Neural progenitor cell (in vitro differentiated cells): ENCODE measurements around the gene CKB. TPM values are rescaled to one million over a fixed set of nuclear protein-coding genes. Genes with fewer than 3 reads are reported as not detected.
A peak's percentile ranks its signal among the peaks of the same experiment; 100 is the strongest.

ENCODE experiments used
- DNase-seq: peaks from one replicate; pipeline ENCODE4 v3.0.0-alpha.2; 2016; ENCODE audit warnings: low spot score
- H2AFZ ChIP-seq: fragments of 200-600 bp; sonication (generic); replicated peaks from 2 replicates; pipeline ENCODE4 v1.6.1; 2016; ENCODE audit warnings: antibody characterized with exemption
- H3F3A ChIP-seq: fragments of 200-600 bp; sonication (generic); 2 replicates; pipeline ENCODE4 v1.6.1; 2016; ENCODE audit warnings: antibody characterized with exemption, low read depth
- H3K27ac ChIP-seq: fragments of 200-600 bp; sonication (generic); 2 replicates; pipeline ENCODE4 v1.5.1; 2016; ENCODE audit warnings: mild to moderate bottlenecking
- H3K27me3 ChIP-seq: fragments of 200-600 bp; sonication (generic); 2 replicates; pipeline ENCODE4 v1.6.1; 2016; ENCODE audit warnings: mild to moderate bottlenecking, moderate library complexity
- H3K36me3 ChIP-seq: fragments of 200-600 bp; sonication (generic); 2 replicates; pipeline ENCODE4 v1.5.1; 2016
- H3K4me1 ChIP-seq: fragments of 200-600 bp; sonication (generic); 2 replicates; pipeline ENCODE4 v1.6.1; 2016; ENCODE audit warnings: mixed run types
- H3K4me2 ChIP-seq: fragments of 200-600 bp; sonication (generic); 2 replicates; pipeline ENCODE4 v1.6.1; 2016
- H3K4me3 ChIP-seq: fragments of 200-600 bp; sonication (generic); 2 replicates; pipeline ENCODE4 v1.5.1; 2016
- H3K79me2 ChIP-seq: fragments of 200-600 bp; sonication (generic); 2 replicates; pipeline ENCODE4 v1.6.1; 2016; ENCODE audit warnings: low read depth
- H3K9ac ChIP-seq: fragments of 200-600 bp; sonication (generic); 2 replicates; pipeline ENCODE4 v1.6.1; 2016
- H3K9me3 ChIP-seq: fragments of 200-600 bp; sonication (generic); 2 replicates; pipeline ENCODE4 v1.5.1; 2016; ENCODE audit warnings: low read depth
- H4K20me1 ChIP-seq: fragments of 200-600 bp; sonication (generic); 2 replicates; pipeline ENCODE4 v1.6.1; 2016; ENCODE audit warnings: low read depth
- H3K27ac Mint-ChIP-seq: 3 replicates; pipeline ENCODE4 v1.8.0; 2021; ENCODE audit warnings: mixed read lengths
- H3K27me3 Mint-ChIP-seq: 2 replicates; pipeline ENCODE4 v1.8.0; 2022; ENCODE audit warnings: low read depth, mild to moderate bottlenecking, inconsistent platforms, moderate library complexity, mixed read lengths; ENCODE audit not compliant: insufficient read depth
- H3K36me3 Mint-ChIP-seq: 3 replicates; pipeline ENCODE4 v1.8.0; 2021; ENCODE audit warnings: mixed read lengths
- H3K4me1 Mint-ChIP-seq: 3 replicates; pipeline ENCODE4 v1.8.0; 2021; ENCODE audit warnings: mixed read lengths
- H3K4me3 Mint-ChIP-seq: 3 replicates; pipeline ENCODE4 v1.8.0; 2021; ENCODE audit warnings: mild to moderate bottlenecking, moderate library complexity, mixed read lengths
- H3K9me3 Mint-ChIP-seq: 3 replicates; pipeline ENCODE4 v1.8.0; 2020; ENCODE audit warnings: mixed read lengths
- EZH2 ChIP-seq: fragments of 200-600 bp; sonication (generic); IDR thresholded peaks from 2 replicates; pipeline ENCODE4 v1.6.1; 2017; ENCODE audit warnings: antibody characterized with exemption, mild to moderate bottlenecking, moderate library complexity
- EZH2phosphoT487 ChIP-seq: fragments of 200-600 bp; sonication (generic); IDR thresholded peaks from 2 replicates; pipeline ENCODE4 v1.6.1; 2017; ENCODE audit warnings: antibody characterized with exemption
- total RNA-seq: library from RNA; depleted of rRNA; stranded (reverse); fragments of >200 nt; gene quantifications from 2 replicates; pipeline ENCODE4 v1.2.3, GENCODE V29; 2015; ENCODE audit warnings: low replicate concordance
- TF ChIP-seq, protein P1 (sequence below): fragments of 200-600 bp; sonication (generic); IDR thresholded peaks from 2 replicates; pipeline ENCODE4 v1.5.1; 2017; ENCODE audit warnings: antibody characterized with exemption, mild to moderate bottlenecking

The CKB gene
- total RNA-seq, 1 donor from 2014 or later: 54.2 TPM

DNA sequence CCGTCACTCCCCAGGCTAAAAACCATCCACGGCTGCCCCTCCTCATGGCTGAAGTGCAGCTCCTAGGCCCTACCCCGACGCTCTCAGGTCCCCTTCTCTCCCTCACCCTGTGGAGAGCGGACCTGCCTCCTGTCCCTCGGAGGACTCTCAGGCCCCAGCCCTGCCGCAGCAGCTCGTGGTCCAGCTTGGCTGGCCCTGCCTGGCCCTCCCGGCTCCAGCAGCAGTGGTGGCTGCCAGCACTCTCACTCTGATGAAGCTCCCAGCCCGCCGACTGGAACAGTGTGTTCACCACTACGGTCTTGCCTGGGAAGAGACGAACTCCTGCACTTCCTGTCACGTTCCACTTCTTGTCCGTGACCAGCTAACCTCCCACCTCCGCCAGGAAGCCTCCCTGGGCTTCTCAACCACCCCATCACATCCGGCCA lies 28.7 kb upstream of the CKB start:
- H3K36me3 ChIP-seq: no peaks in the 10 kb centered on the region
- H3K27me3 ChIP-seq: no peaks in the 10 kb centered on the region
- TF ChIP-seq EZH2: no peak
- TF ChIP-seq, protein P1, sequence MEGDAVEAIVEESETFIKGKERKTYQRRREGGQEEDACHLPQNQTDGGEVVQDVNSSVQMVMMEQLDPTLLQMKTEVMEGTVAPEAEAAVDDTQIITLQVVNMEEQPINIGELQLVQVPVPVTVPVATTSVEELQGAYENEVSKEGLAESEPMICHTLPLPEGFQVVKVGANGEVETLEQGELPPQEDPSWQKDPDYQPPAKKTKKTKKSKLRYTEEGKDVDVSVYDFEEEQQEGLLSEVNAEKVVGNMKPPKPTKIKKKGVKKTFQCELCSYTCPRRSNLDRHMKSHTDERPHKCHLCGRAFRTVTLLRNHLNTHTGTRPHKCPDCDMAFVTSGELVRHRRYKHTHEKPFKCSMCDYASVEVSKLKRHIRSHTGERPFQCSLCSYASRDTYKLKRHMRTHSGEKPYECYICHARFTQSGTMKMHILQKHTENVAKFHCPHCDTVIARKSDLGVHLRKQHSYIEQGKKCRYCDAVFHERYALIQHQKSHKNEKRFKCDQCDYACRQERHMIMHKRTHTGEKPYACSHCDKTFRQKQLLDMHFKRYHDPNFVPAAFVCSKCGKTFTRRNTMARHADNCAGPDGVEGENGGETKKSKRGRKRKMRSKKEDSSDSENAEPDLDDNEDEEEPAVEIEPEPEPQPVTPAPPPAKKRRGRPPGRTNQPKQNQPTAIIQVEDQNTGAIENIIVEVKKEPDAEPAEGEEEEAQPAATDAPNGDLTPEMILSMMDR: no peak
- no peak for TF ChIP-seq EZH2phosphoT487
- no peaks in the 10 kb centered on the region for H3K4me1 ChIP-seq
- Mint-ChIP-seq H3K4me1 (peaks cover 5% of the 10 kb centered on the region), H3K27ac (peak overlapping the region; percentile 91), H3K27me3 (peaks cover 8% of the 10 kb centered on the region), H3K36me3 (peaks cover 7% of the 10 kb centered on the region), H3K4me3 (peak overlapping the region; percentile 67), H3K9me3 (peaks cover 2% of the 10 kb centered on the region)
- H3K4me2 ChIP-seq: no peak overlapping the region
- H3K4me3 ChIP-seq: no peak overlapping the region
- no peak for DNase-seq
- peak overlapping the region; percentile 32 for H3K9ac ChIP-seq
- no peaks in the 10 kb centered on the region for H4K20me1 ChIP-seq
- H3K9me3 ChIP-seq: no peaks in the 10 kb centered on the region
- H3K79me2 ChIP-seq: no peaks in the 10 kb centered on the region
- H3F3A ChIP-seq: no peaks in the 10 kb centered on the region
- H3K27ac ChIP-seq: no peak overlapping the region
- no peak overlapping the region for H2AFZ ChIP-seq

DNA sequence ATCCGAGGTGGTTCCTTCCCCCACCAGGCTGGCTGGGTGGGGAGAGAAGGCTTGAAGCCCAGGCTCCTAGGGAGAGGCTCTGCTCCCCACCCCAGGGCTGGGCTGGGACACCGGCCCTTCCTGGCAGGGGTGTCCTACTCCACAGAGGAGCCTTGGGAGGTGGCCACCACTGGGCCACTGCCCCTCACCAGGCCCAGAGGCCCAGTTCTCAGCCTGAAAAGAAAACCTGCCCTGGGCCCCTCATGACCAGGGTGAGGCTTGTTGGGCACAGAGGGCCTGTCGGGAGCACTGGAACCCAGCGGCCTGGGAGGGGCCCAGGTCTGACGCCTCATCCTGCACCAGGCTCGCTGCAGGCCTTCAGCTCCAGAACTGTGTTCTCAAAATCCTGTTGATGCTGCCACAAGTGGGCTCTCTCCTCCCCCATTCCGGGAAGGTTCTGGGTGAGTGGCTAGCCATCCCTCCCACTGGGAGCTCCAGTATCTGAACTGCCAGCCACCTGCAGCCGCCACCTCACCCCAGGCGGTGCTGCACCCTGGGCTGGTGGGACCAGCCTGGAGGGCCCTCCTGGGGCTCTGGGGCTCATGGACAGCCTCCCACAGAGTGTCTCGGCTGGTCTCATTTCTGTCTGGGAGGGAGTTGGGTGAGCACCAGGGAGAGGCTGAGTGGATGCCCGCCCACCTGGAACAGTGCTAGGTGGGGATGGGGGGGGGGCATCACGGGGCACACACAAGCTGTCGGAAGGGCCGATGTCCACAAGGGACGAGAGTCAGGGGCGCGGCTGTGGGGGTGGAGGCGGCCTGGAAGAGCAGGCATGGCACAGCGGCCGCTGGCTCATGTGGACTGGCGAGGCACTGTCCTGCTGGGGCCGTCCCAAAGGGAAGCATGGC lies 28.1 kb upstream of the CKB start:
- peak overlapping the region; percentile 46 for H3K27ac Mint-ChIP-seq
- no peaks in the 10 kb centered on the region for H3K9me3 ChIP-seq
- DNase-seq: no peak
- H2AFZ ChIP-seq: no peak overlapping the region
- no peak overlapping the region for H3K27ac ChIP-seq
- no peaks in the 10 kb centered on the region for H3K4me1 ChIP-seq
- H3K36me3 Mint-ChIP-seq: peaks cover 7% of the 10 kb centered on the region
- no peaks in the 10 kb centered on the region for H3K27me3 ChIP-seq
- no peaks in the 10 kb centered on the region for H3K36me3 ChIP-seq
- H3K4me3 Mint-ChIP-seq: no peak overlapping the region
- H3K79me2 ChIP-seq: no peaks in the 10 kb centered on the region
- H3K4me3 ChIP-seq: no peak overlapping the region
- H4K20me1 ChIP-seq: no peaks in the 10 kb centered on the region
- H3K27me3 Mint-ChIP-seq: peaks cover 9% of the 10 kb centered on the region
- H3K9me3 Mint-ChIP-seq: peaks cover 2% of the 10 kb centered on the region
- TF ChIP-seq EZH2 (no peak), EZH2phosphoT487 (no peak)
- TF ChIP-seq, protein P1: no peak
- H3K4me1 Mint-ChIP-seq: peaks cover 8% of the 10 kb centered on the region
- no peak overlapping the region for H3K9ac ChIP-seq
- H3K4me2 ChIP-seq: no peak overlapping the region
- no peaks in the 10 kb centered on the region for H3F3A ChIP-seq

DNA sequence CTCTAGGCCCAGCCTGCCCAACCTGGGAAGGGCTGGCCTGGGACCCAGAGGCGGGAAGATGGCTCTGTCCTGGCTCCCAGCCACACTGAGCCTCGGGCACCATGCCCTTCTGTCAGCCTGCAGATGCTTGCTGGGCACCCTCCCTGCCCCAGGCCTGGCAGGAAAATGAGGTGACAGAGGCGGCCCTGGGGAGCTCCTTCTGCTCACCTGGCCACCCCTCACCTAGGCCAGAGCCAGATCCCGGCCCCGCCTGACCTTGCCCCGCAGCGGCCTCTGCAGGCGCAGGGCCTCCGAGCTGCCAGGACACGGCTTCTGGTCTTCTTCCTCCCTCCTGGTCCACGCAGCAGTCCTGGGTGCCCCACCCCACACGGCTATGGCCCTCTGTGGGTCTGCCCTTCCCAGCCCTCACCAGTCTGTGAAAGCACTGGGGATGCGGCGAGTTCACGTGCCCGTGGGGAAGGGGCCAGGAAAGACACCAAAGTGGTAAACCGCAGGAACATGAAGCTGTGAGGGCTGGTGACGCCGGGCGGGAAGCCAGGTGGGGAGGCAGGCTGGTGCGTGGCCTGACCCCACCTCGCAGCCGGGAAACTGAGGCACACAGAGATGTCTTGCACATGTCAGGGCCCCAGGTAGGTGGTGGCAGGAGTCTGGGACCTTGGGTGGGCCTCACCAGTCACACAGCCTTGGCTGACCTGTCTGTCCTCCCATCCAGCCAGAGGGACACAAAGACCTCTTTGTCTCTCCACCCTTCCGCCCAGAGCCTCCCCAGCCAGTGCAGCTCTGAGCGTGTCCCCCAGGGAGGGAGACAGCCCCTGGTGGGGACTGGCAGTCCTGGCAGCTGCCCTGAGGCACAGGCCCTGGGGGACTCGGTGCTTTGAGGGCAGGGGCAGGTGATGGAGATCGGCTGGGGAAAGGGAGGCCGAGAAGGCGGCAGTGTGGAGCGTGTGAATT lies 27.0 kb upstream of the CKB start:
- Histone ChIP-seq H3F3A (no peaks in the 10 kb centered on the region), H3K27ac (no peak overlapping the region), H3K4me3 (no peak overlapping the region), H4K20me1 (no peaks in the 10 kb centered on the region), H3K36me3 (no peaks in the 10 kb centered on the region), H3K4me1 (peaks cover 2% of the 10 kb centered on the region), H3K27me3 (no peaks in the 10 kb centered on the region), H3K9me3 (no peaks in the 10 kb centered on the region), H3K79me2 (no peaks in the 10 kb centered on the region), H3K4me2 (no peak overlapping the region), H2AFZ (no peak overlapping the region), H3K9ac (no peak overlapping the region)
- peak overlapping the region; percentile 46 for H3K27ac Mint-ChIP-seq
- no peak overlapping the region for H3K4me3 Mint-ChIP-seq
- peaks cover 14% of the 10 kb centered on the region for H3K4me1 Mint-ChIP-seq
- no peak for DNase-seq
- no peak for TF ChIP-seq EZH2
- H3K27me3 Mint-ChIP-seq: peaks cover 7% of the 10 kb centered on the region
- H3K36me3 Mint-ChIP-seq: peaks cover under 1% of the 10 kb centered on the region
- H3K9me3 Mint-ChIP-seq: peaks cover 2% of the 10 kb centered on the region
